ENCODE measurements around the gene PPP2R2C. TPM values are rescaled to one million over a fixed set of nuclear protein-coding genes. Genes with fewer than 3 reads are reported as not detected.

The PPP2R2C gene
- total RNA-seq, 1 donor from 2014 or later: not detected

DNA sequence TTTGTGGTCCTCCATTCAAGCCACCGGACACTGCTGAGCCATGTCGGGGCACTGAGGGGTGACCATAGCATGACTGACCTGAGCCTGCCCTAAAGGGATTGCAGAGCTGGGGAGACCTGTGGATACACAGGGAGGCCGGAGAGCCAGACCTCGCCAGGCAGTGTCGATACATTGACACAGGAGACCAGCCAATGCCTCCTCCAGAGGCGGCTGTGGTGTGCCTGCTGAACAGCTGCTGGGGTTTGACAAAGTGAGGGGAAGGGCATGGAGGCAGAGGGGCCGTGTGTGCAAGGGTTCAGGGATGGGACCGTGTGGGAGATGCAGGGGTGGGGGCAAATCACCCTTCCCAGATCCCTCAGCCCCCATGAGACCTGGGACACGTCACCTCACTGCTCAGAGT is 48.0 kb downstream of the PPP2R2C start:
- no peaks in the 10 kb centered on the region for H3K36me3 Mint-ChIP-seq (ENCODE audit: unreplicated experiment)
- TF ChIP-seq, protein P1, sequence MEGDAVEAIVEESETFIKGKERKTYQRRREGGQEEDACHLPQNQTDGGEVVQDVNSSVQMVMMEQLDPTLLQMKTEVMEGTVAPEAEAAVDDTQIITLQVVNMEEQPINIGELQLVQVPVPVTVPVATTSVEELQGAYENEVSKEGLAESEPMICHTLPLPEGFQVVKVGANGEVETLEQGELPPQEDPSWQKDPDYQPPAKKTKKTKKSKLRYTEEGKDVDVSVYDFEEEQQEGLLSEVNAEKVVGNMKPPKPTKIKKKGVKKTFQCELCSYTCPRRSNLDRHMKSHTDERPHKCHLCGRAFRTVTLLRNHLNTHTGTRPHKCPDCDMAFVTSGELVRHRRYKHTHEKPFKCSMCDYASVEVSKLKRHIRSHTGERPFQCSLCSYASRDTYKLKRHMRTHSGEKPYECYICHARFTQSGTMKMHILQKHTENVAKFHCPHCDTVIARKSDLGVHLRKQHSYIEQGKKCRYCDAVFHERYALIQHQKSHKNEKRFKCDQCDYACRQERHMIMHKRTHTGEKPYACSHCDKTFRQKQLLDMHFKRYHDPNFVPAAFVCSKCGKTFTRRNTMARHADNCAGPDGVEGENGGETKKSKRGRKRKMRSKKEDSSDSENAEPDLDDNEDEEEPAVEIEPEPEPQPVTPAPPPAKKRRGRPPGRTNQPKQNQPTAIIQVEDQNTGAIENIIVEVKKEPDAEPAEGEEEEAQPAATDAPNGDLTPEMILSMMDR (IDR thresholded peaks at IDR 0.05): no peak
- no peak overlapping the region for H3K27ac Mint-ChIP-seq (ENCODE audit: unreplicated experiment)
- peaks cover 10% of the 10 kb centered on the region for H3K27me3 Mint-ChIP-seq (ENCODE audit: unreplicated experiment)
- no peaks in the 10 kb centered on the region for H3K4me1 Mint-ChIP-seq (ENCODE audit: unreplicated experiment)
- no peaks in the 10 kb centered on the region for H3K9me3 Mint-ChIP-seq (ENCODE audit: unreplicated experiment)
- DNase-seq (ENCODE audit: extremely low spot score, unreplicated experiment): no peak
- no peak overlapping the region for H3K4me3 Mint-ChIP-seq (ENCODE audit: unreplicated experiment)

DNA sequence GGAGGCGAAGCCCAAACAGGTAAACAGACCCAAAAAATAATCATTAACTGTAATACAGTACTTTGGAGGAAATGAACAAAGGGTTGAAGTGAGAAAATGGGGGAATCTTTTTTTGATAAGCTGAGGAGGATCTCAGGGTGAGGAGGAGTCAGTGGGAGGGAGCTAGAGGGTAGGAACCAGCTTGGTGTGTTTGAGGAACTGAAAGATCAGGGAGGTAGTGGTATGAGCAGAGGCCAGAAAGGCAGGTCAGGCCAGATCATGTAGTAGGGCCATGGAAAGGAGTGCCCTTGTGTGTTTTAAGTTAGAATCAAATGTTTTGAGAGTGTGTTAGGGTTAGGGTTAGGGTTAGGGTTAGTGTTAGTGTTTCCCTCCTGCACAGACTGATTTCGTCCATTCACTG is 48.8 kb downstream of the PPP2R2C start:
- TF ChIP-seq, protein P1 (IDR thresholded peaks at IDR 0.05): no peak
- Mint-ChIP-seq H3K27ac (ENCODE audit: unreplicated experiment) (no peak overlapping the region), H3K4me3 (ENCODE audit: unreplicated experiment) (no peak overlapping the region), H3K36me3 (ENCODE audit: unreplicated experiment) (no peaks in the 10 kb centered on the region), H3K9me3 (ENCODE audit: unreplicated experiment) (no peaks in the 10 kb centered on the region), H3K27me3 (ENCODE audit: unreplicated experiment) (peaks cover 10% of the 10 kb centered on the region), H3K4me1 (ENCODE audit: unreplicated experiment) (no peaks in the 10 kb centered on the region)
- DNase-seq (ENCODE audit: extremely low spot score, unreplicated experiment): no peak

DNA sequence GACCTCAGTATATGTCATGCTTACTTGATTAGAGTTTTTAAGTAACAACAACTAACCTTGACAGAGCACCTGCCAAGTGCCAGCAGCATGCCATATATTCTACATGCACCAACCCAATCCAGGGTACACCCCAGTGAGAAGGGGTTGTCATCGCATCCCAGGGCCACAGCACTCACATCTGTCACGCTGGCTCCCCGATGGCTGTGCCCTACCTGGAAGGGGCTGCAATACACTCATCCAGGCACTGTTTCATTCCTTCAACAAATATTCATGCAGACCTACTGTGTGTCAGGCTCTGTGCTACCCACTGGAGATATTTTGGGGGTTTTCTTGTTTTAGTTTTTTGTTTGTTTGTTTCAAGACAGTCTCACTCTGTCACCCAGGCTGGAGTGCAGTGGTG is 49.5 kb downstream of the PPP2R2C start:
- no peak overlapping the region for H3K4me3 Mint-ChIP-seq (ENCODE audit: unreplicated experiment)
- DNase-seq (ENCODE audit: extremely low spot score, unreplicated experiment): no peak
- no peaks in the 10 kb centered on the region for H3K9me3 Mint-ChIP-seq (ENCODE audit: unreplicated experiment)
- TF ChIP-seq, protein P1 (IDR thresholded peaks at IDR 0.05): no peak
- no peak overlapping the region for H3K27ac Mint-ChIP-seq (ENCODE audit: unreplicated experiment)
- peaks cover 13% of the 10 kb centered on the region for H3K27me3 Mint-ChIP-seq (ENCODE audit: unreplicated experiment)
- H3K4me1 Mint-ChIP-seq (ENCODE audit: unreplicated experiment): no peaks in the 10 kb centered on the region
- no peaks in the 10 kb centered on the region for H3K36me3 Mint-ChIP-seq (ENCODE audit: unreplicated experiment)

DNA sequence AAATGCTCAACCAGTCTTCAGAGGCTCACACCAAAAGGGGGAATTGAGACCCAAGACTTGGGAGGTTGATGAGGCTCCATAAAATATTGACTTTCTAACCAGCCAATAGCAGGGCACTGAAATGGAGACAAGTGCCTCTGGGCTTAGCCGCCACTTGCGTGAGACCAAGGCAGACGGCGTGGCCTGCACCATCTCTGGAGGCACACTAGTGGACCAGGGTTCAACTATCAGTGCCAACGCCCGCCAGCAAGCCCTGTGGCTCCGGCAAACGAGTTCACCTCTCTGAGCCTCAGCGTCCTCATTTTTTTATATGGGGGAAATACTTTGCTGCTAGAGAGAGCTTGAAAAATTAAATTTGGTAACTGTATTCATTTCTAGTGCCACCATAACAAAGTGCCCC is 50.3 kb downstream of the PPP2R2C start:
- Mint-ChIP-seq H3K9me3 (ENCODE audit: unreplicated experiment) (no peaks in the 10 kb centered on the region), H3K4me1 (ENCODE audit: unreplicated experiment) (no peaks in the 10 kb centered on the region), H3K36me3 (ENCODE audit: unreplicated experiment) (no peaks in the 10 kb centered on the region), H3K4me3 (ENCODE audit: unreplicated experiment) (no peak overlapping the region), H3K27me3 (ENCODE audit: unreplicated experiment) (peaks cover 13% of the 10 kb centered on the region), H3K27ac (ENCODE audit: unreplicated experiment) (no peak overlapping the region)
- no peak for DNase-seq (ENCODE audit: extremely low spot score, unreplicated experiment)
- TF ChIP-seq, protein P1 (IDR thresholded peaks at IDR 0.05): no peak

DNA sequence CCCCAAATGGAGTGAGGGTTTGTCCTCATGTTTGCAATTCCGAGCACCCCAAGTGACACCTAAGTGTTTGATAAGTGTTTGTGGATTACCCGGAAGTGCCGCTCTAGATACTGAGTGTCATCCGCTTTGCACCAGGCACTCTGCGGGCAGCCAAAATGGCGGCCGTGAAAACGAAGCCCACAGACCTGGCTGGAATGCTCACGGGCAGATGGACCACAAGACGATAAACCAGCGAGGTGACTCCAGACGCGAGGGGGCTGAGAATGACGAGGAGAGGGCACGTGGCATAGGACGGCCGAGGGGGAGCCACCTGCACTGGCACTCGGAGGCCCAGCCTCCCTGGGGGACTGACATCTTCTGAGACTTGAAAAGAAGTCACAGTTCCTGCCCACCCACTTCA is 51.0 kb downstream of the PPP2R2C start:
- H3K27me3 Mint-ChIP-seq (ENCODE audit: unreplicated experiment): peaks cover 13% of the 10 kb centered on the region
- TF ChIP-seq, protein P1 (IDR thresholded peaks at IDR 0.05): no peak
- H3K27ac Mint-ChIP-seq (ENCODE audit: unreplicated experiment): no peak overlapping the region
- DNase-seq (ENCODE audit: extremely low spot score, unreplicated experiment): no peak
- H3K4me3 Mint-ChIP-seq (ENCODE audit: unreplicated experiment): no peak overlapping the region
- no peaks in the 10 kb centered on the region for H3K9me3 Mint-ChIP-seq (ENCODE audit: unreplicated experiment)
- no peaks in the 10 kb centered on the region for H3K4me1 Mint-ChIP-seq (ENCODE audit: unreplicated experiment)
- no peaks in the 10 kb centered on the region for H3K36me3 Mint-ChIP-seq (ENCODE audit: unreplicated experiment)
